ENCODE results near the gene ACER1. TPM values are rescaled to one million over a fixed set of nuclear protein-coding genes. Genes with fewer than 3 reads are reported as not detected.
"Not testable (repeated sequence)": the region's sequence is repeated elsewhere in the genome, so short reads cannot be mapped to it uniquely, and the experiment has no call there.

Gene ACER1
- polyA plus RNA-seq, 12 donors, result 0.11 to 0.30 (median 0.15) TPM; not detected in 6

DNA sequence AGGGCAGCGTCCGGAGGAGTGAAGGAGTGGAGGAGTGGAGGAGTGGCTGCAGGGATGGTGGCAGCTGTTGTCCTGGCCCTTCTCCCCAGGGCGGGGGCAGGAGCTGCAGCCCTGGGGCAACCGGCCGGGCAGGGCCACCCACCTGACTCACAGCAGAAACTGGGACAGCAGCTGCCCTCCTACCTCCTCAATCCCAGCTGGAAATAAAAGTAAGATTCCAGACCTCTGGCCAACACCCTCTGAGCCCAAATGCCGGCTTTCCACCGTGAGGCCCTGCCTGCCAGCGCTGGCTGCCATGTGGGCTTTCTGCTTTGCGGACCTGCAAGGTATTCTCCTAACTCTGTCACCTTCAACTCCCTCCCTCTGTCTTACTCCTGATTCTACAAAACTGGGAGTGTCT is 24.6 kb upstream of the ACER1 start:
- no peak for DNase-seq

DNA sequence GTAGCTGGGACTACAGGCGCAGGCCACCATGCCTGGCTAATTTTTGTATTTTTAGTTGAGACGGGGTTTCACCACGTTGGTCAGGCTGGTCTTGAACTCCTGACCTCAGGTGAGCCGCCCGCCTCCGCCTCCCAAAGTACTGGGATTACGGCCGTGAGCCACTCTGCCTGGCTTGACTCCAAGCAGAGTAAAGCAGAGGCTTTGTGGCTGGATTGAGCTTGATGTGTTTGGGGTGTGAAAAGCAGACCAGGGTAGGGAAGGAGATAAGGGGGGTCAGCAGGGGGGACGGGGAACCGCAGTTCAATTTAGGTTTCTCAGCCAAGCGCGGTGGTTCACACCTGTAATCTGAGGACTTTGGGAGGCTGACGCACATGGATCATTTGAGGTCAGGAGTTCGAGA is 23.8 kb upstream of the ACER1 start:
- DNase-seq, result no peak

DNA sequence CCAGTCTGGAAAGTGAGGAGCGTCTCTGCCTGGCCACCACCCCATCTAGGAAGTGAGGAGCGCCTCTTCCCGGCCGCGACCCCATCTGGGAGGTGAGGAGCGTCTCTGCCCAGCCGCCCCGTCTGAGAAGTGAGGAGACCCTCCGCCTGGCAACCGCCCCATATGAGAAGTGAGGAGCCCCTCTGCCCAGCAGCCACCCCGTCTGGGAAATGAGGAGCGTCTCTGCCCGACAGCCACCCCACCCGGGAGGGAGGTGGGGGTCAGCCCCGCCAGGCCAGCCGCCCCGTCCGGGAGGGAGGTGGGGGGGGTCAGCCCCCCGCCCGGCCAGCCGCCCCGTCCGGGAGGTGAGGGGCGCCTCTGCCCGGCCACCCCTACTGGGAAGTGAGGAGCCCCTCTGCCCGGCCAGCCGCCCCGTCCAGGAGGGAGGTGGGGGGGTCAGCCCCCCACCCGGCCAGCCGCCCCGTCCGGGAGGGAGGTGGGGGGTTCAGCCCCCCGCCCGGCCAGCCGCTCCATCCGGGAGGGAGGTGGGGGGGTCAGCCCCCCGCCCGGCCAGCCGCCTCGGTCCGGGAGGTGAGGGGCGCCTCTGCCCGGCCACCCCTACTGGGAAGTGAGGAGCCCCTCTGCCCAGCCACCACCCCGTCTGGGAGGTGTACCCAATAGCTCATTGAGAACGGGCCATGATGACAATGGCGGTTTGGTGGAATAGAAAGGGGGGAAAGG is 22.1 kb upstream of the ACER1 start:
- not testable (repeated sequence) for DNase-seq

DNA sequence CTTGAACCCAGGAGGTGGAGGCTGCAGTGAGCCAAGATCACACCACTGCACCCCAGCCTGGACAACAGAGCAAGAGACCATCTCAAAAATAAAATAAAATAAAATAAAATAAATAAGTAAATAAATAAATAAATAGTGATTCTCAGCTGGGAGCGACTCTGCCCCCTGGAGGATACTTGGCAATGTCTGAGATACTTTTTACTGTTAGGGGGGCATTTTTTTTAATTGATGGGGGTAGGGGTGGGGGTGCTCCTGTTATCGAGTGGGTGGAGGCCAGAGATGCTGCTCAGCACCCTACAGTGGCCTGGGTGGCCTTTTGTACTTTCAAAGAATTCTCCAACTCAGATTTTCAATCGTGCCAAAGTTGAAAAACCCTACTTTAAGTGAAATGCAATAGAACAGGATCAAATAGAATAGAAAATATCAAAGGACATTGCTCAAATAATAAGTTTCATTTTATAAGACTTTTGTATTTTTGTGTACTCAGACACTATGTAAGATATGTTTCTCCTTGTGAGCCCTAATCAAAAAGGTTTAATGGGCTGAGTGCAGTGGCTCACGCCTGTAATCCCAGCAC is 20.8 kb upstream of the ACER1 start:
- no peak for DNase-seq

DNA sequence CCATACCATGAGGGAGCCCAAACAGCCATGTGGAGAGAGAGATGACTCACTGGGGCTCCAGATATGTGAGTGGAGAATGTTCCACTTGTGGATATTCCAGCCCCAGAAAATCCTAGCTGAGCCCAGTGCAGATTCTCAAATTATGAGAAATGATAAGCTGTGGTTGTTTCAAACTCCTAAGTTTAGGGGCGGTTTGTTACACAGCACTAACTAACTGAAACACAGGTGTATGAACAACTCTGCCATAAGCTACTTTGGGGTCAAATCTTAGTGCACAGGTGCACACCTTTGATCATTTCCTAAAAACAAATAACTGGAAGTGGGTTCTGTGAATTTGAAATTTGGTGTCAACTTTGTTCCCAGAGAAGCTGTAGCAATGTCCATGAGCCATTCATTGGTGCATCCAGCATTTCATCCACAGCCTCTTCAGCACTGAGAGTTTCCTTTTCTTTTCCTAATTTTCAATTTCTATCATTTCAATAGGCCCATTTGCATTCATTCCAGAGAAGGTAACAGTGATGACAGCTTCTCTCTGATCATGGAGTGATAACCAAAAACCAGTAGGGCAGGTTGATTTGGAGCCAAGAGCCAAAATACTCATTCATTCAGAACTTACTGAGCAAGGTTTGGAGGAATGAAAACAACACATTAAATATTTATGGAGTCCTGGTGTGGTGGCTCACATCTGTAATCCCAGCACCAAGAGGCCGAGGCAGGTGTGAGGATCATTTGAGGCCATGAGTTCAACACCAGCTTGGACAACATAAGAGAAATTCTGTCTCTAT is 19.2 kb upstream of the ACER1 start:
- no peak for DNase-seq

DNA sequence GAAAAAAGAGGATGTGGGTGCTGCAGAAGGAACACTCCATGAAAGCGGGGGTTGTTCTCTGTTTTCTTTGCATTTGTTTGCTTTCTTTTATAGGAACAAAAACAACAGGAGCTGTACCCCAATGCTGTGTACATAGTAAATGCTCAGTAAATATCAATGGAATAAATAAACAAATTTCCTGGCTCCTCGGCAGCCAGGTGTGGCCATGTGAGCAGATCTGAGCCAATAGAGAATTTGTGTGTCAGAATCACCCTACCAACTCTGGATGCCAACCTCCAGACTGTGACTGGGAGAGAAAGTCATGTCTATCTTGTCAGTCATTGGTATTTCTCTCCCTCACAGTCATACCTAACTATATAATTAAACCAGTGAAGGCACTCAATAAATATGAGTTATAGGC is 17.3 kb upstream of the ACER1 start:
- no peak for DNase-seq

DNA sequence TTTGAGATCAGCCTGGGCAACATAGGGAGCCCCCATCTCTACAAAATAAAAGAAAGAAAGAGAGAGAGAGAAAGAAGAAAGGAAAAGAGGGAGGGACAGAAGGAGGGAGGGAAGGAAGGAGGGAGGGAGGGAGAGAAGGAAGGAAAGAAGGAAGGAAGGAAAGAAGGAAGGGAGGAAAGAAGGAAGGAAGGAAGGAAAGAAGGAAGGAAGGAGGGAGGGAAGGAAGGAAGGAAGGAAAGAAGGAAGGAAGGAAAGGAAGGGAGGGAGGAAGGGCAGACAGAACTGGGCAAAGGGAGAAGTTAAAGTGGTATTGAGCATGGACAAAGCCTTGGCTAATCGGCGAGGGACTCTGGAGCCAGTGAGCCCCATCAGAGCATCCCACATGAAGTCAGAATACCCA is 15.9 kb upstream of the ACER1 start:
- not testable (repeated sequence) for DNase-seq

DNA sequence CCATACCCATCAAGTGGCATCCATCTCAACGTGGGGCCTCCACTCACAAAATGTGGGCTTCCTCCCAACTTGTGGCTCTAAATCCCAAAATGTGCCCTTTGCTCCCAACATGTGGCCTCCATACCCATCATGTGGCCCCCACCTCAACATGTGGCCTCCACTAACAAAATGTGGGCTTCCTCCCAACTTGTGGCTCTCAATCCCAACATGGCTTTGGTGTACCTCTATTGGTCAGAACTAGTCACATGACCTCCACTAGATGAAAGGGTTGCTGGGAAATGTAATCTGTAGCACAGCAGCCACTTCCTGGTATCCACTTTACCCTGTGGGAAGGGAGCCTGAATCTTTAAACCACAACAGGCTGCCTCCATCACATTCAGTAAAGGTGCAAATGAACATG is 10.1 kb upstream of the ACER1 start:
- DNase-seq, result no peak

DNA sequence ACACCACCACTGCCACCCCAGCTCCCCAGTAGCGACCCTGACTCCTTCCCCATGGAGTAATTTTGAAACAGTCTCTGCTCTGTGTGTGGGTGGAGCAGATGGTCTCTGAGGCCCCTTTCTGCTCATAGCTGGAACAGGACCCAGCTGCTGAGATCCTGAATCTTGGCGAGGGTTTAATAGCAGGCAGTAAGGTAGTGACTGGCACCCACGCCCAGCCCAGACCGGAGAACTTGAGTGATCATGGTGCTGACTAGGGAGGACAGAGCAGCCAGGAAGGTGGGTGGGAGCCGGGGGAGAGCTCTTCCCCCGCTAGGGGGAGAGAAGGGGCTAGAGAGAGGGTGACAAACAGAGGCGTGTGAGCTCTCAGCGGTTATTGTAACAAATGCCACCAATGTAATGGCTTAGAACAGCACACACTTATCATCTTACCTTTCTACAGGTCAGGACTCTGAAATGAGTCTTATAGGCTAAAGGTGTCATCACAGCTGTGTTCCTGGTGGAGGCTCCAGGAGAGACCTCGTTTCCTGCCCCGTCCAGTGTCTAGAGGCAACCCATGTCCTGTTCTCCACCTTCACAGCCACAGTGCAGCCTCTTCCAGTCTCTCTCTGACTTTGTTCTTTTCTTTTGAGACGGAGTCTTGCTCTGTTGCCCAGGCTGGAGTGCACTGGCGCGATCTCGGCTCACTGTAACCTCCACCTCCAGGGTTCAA is 7.2 kb upstream of the ACER1 start:
- DNase-seq, result no peak

DNA sequence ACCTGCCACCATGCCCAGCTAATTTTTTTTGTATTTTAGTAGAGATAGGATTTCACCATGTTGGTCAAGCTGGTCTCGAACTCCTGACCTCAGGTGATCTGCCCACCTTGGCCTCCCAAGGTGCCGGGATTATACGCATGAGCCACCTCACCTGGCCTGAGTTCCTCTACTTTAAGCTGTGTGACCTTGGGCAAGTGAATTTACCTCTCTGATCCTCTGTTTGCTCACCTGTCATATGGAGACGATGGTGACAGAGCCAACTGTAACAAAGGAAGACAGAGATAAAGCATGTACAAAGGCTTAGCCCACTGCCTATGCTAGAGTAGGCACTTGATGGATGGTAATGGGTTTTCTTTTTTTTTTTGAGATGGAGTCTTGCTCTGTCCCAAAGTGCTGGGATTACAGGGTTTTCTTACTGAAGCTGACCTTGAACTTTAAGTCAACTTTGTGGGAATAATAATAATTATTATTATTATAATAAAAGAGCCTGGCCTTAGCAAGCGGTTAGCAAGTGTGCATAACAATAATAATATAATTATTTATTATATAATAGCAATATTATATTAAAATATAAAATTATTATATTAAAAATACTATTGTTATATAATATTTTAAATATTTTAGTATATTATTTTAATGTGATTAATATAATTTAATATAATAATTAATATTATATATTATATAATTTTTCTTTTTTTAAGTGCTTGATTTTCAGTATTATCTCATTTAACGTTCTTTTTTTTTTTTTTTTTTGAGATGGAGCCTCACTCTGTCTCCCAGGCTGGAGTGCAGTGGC is 1.3 kb upstream of the ACER1 start:
- DNase-seq, result no peak

DNA sequence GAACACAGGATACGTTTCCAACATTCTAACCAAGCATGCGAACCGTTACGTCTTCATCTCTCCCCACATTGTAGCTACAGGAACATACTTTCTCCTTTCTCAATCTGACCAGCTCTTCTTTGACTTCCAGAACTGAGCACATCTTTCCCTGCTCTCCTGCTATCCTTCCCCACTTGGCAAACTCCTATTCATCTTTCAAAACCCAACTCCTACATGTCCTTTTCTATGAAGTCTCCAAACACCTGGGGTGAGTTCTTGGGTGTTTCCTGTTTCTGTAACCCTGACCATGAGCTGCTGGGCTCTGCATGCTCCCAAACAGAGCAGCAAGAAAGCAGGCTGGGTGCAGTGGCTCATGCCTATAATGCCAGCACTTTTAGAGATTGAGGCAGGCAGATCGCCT is 6.6 kb downstream of the ACER1 start:
- no peak for DNase-seq

DNA sequence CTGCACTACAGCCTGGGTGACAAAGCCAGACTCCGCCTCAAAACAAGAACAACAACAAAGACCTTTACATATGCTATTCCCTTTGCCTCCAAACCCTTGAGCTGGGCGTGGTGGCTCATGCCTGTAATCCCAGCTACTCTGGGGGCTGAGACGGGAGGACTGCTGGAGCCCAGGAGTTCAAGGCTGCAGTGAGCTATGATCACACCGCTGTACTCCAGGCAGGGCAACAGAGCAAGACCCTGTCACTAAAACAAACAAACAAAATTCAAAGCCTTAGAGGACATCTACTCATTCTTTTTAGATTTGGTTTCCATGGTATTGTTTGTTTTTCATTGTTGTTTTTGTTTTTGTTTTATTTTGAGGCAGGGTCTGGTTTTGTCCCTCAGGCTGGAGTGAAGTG is 7.8 kb downstream of the ACER1 start:
- no peak for DNase-seq

DNA sequence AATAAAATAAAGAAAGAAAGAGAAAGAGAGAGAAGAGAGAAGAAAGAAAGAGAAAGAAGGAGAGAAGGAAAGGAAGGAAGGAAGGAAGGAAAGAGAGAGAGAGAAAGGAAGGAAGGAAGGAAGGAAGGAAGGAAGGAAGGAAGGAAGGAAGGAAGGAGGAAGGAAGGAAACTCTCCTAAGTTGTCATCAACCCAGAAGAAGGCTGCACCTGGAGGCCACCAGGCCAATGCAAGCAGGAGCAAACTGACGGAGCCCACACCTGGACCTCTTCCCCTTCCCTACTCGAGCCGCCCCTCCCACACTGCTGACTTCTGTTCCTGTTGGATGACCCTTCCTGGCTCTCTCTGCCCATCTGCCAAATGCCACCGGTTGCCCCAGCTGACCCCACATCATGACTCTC is 8.7 kb downstream of the ACER1 start:
- DNase-seq, result no peak

DNA sequence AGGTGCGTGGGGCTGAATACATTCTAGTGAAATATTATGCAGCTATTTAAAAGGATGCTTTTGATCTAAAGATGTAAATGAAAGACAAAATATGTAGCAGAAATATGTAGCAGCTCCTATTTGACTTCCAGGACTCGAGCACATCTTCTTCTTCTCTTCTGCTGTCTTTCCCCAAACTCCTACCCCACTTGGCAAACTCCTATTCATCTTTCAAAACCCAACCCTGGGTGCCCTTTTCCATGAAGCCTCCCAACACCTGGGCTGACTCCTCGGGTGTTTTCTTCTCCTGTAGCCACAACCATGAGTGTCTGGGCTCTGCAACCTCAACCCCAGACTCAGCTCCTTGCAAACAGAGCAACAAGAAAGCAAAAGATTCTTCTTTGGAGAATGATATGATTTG is 11.1 kb downstream of the ACER1 start:
- DNase-seq, result no peak

DNA sequence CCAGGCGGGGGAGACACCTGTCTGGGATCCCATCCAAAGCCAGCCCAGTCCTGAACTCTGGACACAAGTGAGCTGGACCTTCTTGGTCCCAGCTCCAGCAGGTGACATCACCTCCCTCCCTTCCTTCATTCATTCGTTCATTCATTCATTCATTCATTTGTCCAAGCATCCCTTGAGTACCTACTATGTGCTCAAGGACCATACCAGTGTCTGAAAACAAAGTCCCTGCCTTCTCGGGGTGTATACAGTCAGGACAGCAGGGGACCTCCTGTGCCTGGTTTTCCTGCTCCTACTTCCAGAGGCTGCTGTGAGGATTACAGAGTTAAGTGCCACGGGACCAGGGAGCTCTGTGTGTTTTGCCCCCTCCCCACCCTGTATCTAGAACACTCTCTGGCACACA is 14.0 kb downstream of the ACER1 start:
- no peak for DNase-seq

DNA sequence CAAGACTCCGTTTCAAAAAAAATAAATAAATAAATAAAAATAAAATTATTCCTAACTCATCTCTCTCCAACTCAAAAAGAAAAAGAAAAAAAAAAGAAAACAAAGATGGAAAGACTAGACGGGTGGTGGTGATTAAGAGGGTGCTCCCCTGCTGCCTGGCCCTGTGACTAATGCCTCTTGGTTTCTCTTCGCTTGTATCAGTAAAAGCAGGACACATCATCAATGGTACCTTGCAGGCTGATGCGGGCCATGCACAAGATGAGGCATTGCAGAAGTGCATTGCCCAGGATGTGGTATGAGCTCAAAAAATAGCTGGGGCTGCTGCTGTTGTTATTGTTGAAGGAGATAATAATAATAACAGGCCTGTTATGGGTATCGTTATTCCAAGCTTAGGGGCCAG is 14.6 kb downstream of the ACER1 start:
- DNase-seq, result no peak

DNA sequence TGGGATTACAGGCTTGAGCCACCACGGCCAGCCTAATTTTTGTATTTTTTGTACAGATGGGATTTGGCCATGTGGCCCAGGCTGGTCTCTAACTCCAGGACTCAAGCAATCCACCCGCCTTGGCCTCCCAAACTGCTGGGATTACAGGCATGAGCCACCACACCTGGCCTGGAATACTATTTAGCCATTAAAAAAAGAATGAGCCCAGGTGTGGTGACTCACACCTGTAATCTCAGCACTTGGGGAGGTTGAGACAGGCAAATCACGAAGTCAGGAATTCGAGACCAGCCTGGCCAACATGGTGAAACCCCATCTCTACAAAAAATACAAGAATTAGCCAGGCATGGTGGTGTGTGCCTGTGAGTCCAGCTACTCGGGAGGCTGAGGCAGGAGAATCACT is 17.8 kb downstream of the ACER1 start:
- not testable (repeated sequence) for DNase-seq

DNA sequence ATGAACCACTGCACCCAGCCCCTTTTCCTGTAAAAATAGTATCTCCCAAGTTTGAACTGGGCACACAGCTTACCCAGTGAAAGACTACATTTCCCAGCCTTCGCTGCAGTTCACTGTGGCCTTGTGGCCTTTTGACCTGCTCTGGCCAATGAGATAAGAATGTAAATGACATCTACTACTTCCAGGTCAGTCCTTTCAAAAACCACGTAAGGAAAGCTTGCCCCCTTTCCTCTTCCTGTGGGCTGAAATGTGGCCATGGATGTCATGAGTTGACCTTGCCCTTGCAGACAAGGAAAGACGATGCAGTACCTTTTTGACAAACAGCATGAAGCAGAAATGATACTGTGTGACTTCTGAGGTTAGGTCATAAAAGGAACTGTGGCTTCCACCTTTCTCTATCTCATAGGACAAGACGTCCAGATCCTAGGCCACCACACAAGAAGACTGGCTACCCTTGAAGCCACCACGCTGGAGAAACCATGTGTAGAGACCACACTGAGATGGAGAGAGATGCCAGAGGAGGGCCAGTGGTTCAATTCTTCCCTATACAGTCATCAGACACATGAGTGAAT is 19.9 kb downstream of the ACER1 start:
- no peak for DNase-seq

DNA sequence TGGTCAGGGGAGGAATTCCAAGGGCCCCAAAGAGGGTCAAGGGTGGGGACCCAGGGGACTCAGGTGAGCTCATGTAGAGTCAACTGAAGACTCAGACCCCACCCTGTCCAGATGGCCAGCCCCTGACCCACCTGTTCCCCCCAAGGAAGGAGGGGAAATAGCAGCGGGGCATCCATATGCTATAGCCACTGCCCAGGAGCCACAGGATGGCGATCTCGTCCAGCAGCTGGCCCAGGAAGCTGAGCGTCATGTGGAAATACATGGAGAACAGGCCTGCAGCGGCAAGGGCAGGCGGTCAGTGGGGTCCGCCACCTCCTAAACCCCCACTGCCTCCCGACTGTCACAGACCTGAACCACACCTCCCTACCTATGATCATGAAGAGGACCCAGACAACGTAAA is 21.4 kb downstream of the ACER1 start:
- no peak for DNase-seq

DNA sequence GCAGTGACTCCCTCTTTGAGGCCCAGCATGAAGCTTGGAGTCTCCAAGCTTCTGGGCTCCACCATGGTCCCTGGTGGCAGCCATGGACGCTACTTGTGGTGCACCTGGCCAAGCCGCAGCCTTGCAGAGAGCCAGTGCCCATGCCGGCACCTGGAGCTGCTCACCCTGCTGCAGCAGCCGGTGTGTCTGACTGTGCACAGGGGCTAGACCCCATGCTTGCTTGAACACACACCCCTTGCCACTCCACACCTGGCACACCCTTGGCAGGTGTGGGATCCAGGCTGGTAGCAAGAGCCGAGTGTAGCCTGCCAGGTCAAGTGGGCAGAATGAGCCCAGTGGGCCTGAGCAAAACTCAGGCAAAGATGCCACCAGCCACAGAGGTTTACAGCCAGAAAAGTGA is 35.0 kb downstream of the ACER1 start:
- no peak for DNase-seq

DNA sequence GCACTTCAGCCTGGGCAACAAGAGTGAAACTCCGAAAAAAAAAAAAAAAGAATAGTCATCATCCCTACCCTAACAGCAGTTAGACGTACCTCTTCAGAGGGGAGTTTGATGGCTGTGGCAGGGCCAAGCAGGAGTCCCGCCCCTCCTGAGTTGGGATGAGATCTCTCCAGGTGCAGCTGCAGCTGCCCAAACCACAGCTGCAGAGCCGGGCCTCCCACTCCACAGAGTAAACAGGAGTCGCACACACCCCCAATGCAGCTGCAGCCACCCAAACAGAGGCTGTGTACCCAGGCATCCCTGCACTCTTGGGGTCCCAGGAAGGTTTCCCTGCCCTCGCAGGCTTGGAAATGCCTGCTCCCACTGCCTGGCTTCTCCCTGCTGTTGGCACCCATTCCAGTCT is 36.2 kb downstream of the ACER1 start:
- no peak for DNase-seq
